GM21526 (cell line): ENCODE measurements around the gene NAP1L5.

Experiments
- ATAC-seq: cut with Tn5 transposase; IDR thresholded peaks from one replicate; pipeline ENCODE4 v1.9.1; 2021; ENCODE audit warnings: moderate library complexity; ENCODE audit not compliant: unreplicated experiment, low FRiP score

Gene NAP1L5

DNA sequence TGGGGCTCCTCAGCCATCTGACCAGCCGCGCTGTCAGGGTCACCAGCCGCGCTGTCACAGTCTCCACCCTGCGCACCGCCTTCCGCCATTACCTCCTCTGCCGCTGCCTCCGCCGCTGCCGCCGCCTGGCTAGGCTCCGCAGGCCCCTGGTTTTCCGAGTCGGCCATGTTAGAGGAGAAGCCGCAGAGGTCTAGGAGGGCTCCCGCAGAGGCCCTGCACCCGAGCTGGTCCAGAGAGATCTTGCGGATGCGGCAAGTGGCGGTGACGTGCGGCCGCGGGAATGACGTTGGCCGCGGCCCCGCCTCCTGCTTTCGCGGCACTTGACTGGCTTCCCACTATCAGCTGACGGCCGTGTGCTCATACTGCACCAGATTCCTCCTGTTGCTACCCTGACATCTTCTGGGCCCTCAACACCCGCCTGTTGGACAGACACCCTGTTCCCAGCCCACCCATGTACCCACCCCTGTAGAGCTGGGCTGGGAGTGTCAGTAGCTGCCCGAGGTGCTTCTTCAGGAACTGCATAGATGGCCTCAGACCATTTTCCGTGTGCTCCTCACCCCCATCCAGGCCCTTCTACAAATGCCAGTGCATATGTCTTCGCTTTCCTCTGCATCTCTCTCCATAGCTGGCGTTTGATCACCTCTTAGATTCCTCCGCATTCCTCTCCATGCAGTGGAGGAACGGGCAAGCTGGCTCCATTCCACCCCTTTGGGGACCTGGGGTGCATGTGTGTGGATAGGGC, at the start of gene NAP1L5:
Gene NAP1L5 (minus strand): TSS at position 242 of the 742 bp plus-strand sequence. CDS start 75 bp downstream, at position 167.
- peak; percentile 94 for ATAC-seq

DNA sequence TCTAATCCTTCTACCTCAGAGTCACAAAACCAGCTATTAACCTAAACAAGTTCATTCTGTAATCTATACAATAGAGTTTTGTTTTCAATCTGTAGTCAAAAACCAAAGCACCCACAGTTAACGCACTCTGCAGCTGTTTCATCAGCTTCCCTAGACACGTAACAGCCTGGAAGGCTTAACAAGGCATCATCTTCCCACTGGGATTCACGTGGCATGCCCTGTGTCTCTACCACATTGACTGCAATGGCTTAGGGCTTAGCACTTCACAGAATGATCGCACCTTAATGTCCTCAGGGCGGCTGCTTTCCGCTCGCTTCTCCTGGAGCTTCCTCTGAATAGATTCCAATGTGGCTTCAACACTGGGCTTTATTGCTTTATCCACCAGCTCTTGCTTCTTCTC, 49.7 kb upstream of the NAP1L5 start:
- ATAC-seq, result no peak

DNA sequence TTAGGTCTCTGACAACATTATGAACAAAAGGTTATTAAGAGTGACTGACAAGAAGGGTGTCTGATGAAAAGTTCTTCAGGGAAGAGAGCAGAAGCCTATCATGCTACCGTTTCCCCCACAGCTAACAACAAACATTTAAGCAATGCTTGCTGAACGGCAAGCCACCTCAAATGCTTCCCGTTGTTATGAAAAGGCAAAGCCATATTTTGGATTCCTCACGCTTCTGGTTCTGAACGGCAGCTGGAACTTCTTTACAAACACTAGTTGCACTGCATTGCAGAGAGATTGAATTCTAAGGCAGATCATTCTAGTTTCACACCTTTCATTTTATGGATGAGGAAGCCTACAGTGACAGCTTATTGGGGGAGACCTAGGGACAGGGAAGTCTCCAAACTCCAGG, 48.6 kb upstream of the NAP1L5 start:
- ATAC-seq, result no peak

DNA sequence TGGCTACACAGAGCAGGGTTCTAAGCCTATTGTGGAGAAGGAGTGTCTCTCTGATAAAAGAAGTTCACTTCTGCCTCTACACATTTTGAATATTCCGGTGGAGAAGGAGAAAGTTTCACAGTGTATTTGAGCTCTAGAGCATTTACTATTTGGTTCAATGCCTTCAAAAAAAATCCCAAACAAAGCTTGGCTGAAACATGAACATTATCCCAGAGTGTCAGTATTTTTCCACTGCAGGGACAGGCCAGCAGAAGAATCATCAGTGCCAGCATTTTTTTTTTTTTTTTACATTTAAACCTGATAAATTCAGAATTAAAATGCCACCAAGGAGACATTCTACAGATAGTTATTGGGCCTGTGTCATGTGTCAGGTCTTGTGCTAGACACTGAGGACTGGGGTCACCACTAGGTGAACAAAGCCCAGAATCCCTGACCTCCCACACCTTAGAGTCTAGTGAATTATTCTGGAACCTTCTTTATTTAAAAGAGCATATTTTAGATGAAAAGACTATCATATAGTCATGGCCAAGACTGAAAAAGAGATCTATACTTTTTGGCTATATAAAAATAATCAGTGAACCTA, 48.0 kb upstream of the NAP1L5 start:
- ATAC-seq, result no peak

DNA sequence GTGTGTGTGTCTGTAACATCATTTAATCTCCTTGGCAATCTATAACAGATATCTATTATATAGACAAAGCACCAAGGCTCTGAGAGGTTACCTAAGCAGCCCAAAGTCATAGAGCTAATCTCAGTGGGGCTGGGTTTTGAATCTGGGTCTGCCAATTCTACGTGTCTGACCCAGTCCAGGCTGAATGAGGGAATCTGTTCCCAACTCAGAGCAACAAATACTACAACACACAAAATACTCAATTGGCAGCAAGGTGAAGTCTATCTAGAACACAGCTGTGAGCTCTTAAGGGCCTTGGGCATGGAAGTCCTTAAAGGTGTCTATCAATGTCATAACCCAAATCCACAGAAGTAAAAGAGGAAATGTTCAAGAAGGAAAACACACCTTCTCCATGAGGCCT, 47.5 kb upstream of the NAP1L5 start:
- no peak for ATAC-seq

DNA sequence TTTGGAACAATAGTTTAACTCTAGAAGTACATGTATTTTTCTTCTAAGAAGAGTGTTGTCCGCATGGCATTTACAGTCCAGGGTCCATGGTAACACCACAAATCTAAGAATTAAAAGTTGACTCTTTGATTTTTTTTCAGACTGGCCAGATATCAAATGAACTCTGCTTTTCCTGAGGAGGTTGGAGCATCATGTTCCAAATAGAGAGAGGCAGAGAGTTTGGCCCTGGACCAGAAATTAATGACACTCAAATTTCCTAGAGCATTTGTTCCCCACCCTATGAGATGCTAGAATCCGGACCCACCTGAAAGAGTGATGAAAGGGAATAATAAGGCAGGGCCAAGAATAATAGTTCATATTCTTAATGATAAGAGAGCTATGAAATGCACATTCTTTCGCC, 47.0 kb upstream of the NAP1L5 start:
- no peak for ATAC-seq

DNA sequence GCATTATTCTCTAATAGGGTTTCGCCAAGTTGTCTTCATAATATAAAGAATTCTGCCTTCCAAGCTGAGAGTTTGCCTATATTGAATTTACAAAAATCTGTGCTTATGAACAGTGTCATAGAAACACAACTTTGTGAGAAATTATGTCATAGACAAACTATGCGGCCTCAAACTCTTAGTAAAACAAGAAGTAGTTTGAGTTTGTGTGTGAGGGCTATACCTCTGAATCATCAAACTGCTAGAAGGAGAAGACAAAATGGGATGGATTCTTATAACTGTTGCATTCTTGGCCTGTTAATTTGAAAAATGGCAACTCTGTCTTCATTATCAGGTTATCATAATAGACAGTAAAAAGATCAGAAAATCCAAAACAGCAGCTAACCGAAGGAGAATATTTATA, 46.1 kb upstream of the NAP1L5 start:
- no peak for ATAC-seq

DNA sequence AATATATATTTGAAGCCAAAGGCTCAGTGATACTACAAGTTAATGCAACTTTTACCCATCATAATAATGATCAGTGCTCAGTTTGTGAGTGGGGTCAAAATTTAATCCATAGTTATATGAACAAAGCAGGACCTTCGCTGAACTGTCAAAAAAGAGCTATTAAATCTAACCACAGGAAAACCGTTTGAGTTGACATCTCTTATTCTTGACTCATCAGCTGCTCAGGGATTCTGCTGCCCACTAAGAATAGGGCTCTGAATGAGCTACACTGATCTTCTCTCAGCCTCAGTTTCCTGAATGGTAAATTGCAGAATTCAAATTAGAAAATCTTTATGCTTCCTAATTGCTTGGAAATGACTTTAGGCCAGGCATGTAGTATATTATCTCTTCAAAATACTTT, 44.9 kb upstream of the NAP1L5 start:
- no peak for ATAC-seq

DNA sequence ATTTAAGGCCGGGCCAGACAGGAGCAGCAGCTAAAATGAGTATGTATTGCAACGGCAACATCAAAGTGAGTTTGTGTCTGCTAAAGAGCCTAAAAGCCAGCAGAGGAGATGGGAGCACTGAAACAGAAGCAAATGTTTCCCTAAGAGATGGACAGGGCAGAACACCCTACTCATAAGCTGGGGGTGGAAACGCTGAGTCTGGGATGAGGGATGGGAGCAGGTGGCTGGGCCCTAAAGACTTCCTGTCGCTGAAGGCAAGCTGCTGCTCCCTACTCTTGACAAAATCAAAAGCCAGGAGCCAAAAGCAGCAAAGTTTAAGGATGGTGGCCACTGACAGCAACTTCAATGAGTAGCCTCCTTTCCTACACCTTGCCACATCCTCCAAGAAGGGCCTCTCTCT, 40.6 kb upstream of the NAP1L5 start:
- ATAC-seq, result no peak

GRCh38 chr4:88737307-88737941, 39.8 kb upstream of the NAP1L5 start:
- peak; percentile 62 for ATAC-seq

DNA sequence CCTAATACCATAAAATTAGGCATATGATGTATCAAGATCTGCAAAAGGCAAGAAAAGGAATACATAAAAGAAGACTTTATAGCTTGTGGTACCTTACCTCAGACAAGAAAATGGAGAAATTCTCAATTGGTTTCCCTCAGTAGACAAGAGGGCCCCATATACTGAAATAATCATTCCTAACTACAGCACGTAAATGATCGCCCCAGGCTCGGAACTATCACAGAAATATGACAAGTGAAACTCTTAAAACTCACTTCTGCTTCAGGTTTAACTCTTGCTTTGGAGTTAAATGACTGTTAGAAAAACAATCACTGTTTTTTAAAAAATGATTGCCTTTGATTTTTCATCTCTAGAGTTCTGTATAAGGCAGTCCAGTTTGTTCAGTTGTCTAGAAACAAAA, 38.6 kb upstream of the NAP1L5 start:
- ATAC-seq, result no peak

- ATAC-seq, result no peak
These were observed 37.9 kb upstream of the NAP1L5 start for GRCh38 chr4:88735564-88735963.

DNA sequence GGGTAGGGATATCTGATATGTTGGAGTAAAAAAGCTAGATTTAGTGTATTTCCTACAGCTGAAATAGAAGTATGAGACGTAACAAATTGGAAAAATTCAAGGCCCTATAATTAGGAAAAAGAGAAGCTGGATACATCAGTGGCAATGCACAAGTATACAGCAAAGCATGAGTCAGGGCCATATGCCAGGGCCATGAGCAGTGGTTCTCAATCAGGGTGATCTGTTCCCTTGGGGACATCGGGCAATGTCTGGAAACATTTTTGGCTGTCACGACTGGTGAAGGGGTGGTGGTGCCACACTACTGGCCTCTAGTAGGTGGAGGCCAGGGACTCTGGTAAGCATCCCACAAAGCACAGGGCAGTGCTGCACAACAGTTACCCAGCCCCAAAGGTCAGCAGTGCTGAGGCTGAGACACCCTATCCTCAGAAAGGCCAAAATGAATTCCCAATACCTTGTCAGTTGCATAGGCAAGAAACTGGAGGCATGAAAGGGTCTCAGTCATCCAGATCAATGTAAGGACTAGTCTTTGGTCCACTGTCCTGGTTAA, 36.8 kb upstream of the NAP1L5 start:
- no peak for ATAC-seq

GRCh38 chr4:88732714-88733368, 35.2 kb upstream of the NAP1L5 start:
- ATAC-seq, result no peak

GRCh38 chr4:88731381-88731780, 33.8 kb upstream of the NAP1L5 start:
- no peak for ATAC-seq

DNA sequence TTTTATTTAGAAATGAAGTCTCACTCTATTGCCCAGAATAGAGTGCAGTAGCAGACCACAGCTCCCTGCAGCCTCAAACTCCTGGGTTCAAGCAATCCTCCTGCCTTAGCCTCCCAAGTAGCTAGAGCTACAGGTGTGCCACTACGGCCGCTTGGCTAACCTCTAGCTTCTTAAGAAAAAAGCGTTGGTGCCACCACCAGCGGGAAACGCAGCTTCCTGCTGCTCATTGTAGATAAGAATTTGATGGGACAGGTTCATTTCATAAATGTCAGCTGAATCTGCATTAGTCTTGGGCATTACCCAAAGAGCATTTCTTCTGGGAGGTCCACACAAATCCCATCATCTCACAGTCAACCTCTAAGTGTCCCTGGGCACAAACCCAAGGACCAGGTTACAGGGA, 33.2 kb upstream of the NAP1L5 start:
- no peak for ATAC-seq

DNA sequence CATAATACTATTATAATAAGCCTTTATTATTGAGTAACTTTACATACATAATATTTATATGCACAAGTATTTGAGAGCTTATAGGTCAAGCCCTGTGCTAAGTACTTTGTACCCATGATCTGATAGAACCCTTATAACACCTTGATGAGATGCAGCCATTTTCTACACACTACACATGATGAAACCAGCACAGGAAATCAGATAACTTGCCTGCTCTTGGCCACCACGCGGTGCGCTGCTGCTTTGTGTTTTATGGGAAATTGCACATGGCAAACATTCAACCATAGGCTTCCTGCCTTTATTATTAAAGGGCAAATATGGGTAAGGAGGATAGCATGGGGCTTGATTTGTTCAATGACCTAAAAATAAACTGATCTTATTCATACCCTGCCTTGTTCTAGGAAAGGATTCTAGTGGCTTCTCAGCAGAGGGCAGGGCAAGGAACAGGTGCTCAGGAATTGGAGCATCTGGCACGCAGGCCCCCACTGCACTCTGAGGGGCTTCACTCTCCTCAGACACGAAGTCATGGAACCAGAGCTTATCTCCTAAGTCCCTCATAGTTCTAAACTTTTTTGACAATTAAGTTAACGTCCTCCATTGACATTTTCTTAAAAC, 31.6 kb upstream of the NAP1L5 start:
- ATAC-seq, result no peak

DNA sequence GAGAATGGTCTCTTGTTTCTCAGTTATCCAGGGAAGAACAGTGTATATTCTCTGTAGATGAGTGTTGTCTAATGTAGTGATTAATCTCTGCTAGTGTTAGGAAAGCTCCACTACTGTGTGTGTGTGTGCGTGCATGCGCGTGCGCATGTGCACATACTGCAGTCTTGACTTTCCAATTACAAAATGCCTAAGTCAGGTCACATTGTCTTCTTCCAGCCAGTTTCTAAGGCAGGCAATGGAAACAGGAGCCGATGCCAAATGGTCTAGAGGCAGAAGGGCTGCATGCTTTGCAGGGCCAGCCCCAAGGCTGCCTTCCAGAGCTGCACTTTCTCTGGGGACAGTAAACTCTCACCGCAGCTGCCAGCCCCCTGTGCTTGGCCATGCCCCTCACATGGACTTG, 30.5 kb upstream of the NAP1L5 start:
- no peak for ATAC-seq

DNA sequence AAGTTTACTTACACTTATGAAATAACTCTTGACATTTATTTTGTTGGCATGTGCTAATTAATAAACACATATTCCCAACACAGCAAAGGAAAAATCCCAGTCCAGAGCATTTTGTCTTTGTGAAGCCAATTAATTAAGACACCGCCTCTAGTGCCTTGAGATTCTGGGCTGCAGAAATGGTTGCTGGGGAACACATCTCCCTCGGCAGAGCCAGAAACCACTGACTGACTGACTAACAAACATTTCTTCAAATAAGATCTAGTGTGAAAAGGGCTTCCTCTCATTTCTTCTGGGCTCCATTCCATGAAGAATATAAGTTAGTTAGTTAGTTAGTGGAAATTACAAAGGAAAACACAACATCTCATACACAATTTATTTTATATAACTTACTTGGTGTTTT, 28.4 kb upstream of the NAP1L5 start:
- no peak for ATAC-seq

DNA sequence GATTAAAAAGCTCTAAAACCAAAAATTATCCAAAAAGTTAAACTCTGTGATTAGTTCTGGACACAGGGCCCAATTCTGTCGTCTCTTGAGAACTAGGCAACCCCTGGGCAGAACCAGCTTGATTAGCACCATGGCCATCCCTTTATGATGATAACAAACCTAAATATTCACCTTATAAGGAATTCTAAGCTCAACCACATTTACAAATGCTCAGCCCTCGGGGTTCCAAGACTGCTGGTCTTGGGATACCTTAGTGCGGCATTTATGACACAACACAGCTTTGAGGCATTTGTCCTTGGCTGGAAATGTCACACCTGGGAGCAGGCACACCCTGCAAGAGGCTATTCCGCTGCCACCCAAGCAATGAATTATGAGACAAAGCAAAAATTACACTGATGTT, 27.5 kb upstream of the NAP1L5 start:
- no peak for ATAC-seq

GRCh38 chr4:88724406-88724805, 26.8 kb upstream of the NAP1L5 start:
- ATAC-seq, result no peak
